ENCODE data around the gene CTNND2.

DNA sequence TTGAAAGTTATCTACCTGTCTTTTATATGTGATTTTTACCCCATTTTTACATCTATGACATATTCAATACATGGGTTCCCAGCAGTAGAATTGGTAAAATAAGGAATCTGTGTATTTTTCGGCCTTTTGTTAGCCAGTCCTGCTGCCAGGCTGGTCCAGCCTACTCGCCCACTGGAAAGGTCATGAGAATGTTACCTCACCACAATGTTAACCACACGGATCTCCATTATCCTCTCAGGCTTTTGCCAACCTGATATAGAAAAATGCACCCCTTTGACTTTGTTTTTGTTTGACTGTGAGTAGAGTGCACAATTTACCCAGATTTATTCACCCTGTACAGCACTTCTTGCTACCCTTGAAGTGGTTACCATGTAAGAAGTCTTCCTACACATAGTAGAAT is 167.2 kb downstream of the CTNND2 start:
- TF ChIP-seq CTCF (conservative IDR thresholded peaks at IDR 0.05 in 1 of 2, IDR thresholded peaks at IDR 0.05 in 1 of 2; ENCODE audit: extremely low read depth in 1 of 2, insufficient read depth in 1 of 2, low read depth in 1 of 2, low read length in 2 of 2) (no peak), EZH2 (IDR thresholded peaks at IDR 0.05; ENCODE audit: borderline replicate concordance, low read length) (no peak)
